Measurements from ENCODE around the gene KIAA1671. TPM values are rescaled to one million over a fixed set of nuclear protein-coding genes. Genes with fewer than 3 reads are reported as not detected.

KIAA1671 gene
- total RNA-seq, 1 donor from 2014 or later, result 17.6 TPM

DNA sequence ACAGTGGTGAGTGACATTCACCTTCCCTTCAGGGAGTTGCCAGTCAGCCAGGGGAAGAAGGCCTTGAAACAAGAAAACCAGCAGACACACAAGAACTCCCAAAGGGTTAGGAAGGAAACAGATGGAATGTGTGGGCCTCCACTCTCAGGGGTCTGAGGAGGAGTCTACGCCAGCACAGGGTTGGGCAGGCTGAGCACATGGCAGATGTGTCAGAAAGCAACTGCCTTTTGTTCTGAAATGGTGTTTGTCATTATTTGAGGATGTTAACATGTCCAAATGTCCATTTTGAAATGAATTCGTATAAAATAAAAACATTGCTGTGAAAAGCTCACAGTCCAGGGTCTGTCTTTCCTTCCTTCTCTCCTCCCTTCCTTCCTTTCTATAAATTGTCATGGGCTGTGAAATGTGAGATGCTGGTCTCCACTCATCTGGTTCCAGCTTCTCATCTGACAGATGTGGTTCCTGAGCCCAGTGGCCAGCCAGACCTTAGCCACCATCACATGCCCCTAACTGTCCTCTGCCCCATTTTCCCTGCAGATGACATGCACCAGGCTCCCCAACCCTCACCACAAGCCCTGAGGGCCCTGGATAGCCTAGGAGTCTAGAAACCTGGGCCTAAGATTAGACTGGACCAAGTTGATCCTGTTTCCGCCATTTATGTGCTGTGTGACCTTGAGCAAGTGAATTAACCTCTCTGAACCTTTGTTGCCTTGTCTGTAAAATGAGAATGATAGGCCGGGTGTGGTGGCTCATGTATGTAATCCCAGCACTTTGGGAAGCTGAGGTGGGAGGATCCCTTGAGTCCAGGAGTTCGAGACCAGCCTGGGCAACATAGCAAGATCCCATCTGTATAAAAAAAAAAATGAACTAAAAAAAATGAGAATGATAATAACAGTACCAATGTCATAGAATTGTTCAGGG, 190.9 kb downstream of the KIAA1671 start:
- no peak for DNase-seq (ENCODE audit: low spot score)
- no peaks in the 10 kb centered on the region for H3K9me3 Mint-ChIP-seq
- no peak overlapping the region for H3K4me3 Mint-ChIP-seq
- H3K36me3 Mint-ChIP-seq (ENCODE audit: low read depth), result peaks cover 3% of the 10 kb centered on the region
- H3K4me1 Mint-ChIP-seq (ENCODE audit: low read depth), result no peaks in the 10 kb centered on the region
- H3K27ac Mint-ChIP-seq, result no peak overlapping the region
- H3K27me3 Mint-ChIP-seq (ENCODE audit: insufficient read depth), result no peaks in the 10 kb centered on the region
- intact Hi-C loops (cut with micrococcal nuclease), result no loop called here

DNA sequence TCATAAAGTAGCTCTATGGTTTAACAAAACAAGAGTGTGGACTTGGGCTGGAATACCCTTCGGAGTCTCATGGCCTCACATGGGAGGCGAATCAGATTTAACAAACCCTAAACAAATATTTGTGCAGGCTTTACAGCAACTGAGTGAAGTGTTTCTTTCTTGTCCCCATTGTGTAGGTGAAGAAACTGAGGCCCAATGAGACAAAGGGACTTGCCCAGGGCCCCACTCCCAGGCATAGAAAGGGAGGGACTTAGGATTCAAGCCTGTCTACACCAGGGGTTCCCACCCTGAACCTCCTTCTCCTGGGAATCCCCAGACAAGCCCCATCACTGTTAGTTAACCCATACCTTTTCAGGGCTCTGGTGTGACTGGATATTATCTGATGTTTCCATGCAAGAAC, 192.0 kb downstream of the KIAA1671 start:
- H3K27ac Mint-ChIP-seq, result no peak overlapping the region
- H3K4me3 Mint-ChIP-seq, result no peak overlapping the region
- H3K4me1 Mint-ChIP-seq (ENCODE audit: low read depth), result no peaks in the 10 kb centered on the region
- H3K27me3 Mint-ChIP-seq (ENCODE audit: insufficient read depth), result no peaks in the 10 kb centered on the region
- no peaks in the 10 kb centered on the region for H3K9me3 Mint-ChIP-seq
- intact Hi-C loops (cut with micrococcal nuclease), result no loop called here
- H3K36me3 Mint-ChIP-seq (ENCODE audit: low read depth), result peaks cover 2% of the 10 kb centered on the region
- no peak for DNase-seq (ENCODE audit: low spot score)

DNA sequence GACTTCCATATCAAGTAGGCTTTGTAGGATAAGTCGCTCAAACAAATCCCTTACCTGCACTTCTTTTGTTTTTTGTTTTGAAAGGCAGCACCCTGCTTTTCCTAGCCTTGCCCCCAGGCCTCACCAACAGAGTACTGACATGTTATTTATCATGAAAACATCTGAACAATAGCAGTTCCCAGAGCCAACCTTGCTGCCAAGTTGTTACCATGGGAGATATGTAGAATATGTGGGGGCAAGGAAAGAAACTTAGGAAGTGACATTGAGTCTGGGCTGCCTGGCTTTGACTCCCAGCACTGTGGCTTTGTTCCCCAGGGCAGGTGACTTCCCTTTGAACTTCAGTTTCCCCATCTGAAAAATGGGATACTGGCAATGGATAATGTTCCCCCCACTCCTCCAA, 193.8 kb downstream of the KIAA1671 start:
- no peak for DNase-seq (ENCODE audit: low spot score)
- intact Hi-C loops (cut with micrococcal nuclease), result no loop called here
- H3K27me3 Mint-ChIP-seq (ENCODE audit: insufficient read depth), result no peaks in the 10 kb centered on the region
- H3K4me1 Mint-ChIP-seq (ENCODE audit: low read depth), result no peaks in the 10 kb centered on the region
- H3K9me3 Mint-ChIP-seq, result no peaks in the 10 kb centered on the region
- H3K36me3 Mint-ChIP-seq (ENCODE audit: low read depth), result peaks cover 2% of the 10 kb centered on the region
- no peak overlapping the region for H3K4me3 Mint-ChIP-seq
- no peak overlapping the region for H3K27ac Mint-ChIP-seq

DNA sequence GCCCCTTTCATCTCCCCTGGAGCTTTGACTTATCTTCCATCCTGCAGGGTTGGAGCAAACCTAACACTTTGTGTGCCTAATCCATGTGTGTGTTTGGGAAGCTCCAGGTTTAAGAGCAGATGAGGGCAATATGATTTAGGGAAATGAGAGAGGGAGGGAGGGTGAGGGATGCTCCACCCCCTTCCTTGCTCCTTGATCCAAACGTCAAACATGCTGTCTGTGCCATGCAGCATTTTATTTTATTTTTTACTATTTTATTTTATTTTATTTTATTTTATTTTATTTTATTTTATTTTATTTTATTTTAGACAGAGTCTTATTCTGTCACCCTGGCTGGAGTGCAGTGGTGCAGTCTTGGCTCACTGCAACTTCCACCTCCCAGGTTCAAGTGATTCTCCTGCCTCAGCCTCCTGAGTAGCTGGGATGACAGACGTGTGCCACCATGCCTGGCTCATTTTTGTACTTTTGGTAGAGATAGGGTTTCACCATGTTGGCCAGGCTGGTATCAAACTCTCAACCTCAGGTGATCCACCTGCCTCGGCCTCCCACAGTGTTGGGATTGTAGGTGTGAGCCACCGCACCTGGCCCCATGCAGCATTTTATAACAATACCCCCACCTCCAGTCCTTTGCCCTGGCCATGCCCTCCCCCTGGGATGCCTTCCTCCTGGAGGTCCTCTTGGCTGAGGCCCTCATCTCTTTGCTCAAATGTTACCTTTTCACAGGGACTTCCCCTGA, 194.6 kb downstream of the KIAA1671 start:
- Mint-ChIP-seq H3K9me3 (no peaks in the 10 kb centered on the region), H3K27ac (no peak overlapping the region), H3K4me3 (no peak overlapping the region), H3K4me1 (ENCODE audit: low read depth) (no peaks in the 10 kb centered on the region), H3K27me3 (ENCODE audit: insufficient read depth) (no peaks in the 10 kb centered on the region), H3K36me3 (ENCODE audit: low read depth) (peaks cover 2% of the 10 kb centered on the region)
- intact Hi-C loops (cut with micrococcal nuclease), result no loop called here
- DNase-seq (ENCODE audit: low spot score), result no peak

DNA sequence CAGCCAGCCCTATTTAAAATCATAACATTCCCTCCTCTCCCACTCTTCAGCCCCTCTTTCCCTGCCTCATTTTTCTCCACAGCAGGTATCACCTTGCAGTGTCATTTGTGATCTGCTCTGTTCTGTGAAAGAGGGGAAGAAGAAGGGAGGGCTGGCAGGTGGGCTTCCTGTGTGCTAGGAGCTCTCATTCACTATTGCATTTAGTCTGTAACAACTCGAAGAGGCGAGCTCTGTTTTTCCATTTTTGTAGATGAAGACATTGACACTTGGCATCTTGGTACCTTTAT, 195.1 kb downstream of the KIAA1671 start:
- intact Hi-C loops (cut with micrococcal nuclease), result no loop called here
- H3K9me3 Mint-ChIP-seq, result no peaks in the 10 kb centered on the region
- no peaks in the 10 kb centered on the region for H3K27me3 Mint-ChIP-seq (ENCODE audit: insufficient read depth)
- no peak overlapping the region for H3K4me3 Mint-ChIP-seq
- no peak for DNase-seq (ENCODE audit: low spot score)
- no peak overlapping the region for H3K27ac Mint-ChIP-seq
- H3K36me3 Mint-ChIP-seq (ENCODE audit: low read depth), result peaks cover 2% of the 10 kb centered on the region
- no peaks in the 10 kb centered on the region for H3K4me1 Mint-ChIP-seq (ENCODE audit: low read depth)

DNA sequence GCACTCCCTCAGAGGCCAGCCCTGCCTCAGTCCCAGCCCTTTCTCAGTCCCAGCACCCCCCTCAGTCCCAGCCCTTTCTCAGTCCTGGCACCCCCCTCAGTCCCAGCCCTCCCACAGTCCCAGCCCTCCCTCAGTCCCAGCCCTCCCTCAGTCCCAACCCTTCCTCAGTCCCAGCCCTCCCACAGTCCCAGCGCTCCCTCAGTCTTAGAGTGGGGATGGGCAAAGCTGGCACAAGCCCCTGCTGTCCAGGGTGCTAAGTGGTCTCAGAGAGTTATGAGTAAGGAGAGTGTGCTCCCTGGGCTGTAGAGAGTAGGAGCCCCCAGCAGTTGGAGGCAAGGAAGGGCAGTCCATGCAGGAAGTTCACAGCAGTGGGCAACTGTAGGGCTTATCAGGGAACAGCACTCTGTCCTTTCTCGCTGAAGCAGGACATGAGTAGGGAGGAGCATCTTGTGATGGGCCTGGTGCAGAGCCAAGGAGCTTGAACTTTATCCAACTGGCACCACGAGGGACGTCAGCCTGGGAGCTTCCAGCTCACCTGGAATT, 195.7 kb downstream of the KIAA1671 start:
- H3K27me3 Mint-ChIP-seq (ENCODE audit: insufficient read depth), result no peaks in the 10 kb centered on the region
- no peaks in the 10 kb centered on the region for H3K9me3 Mint-ChIP-seq
- intact Hi-C loops (cut with micrococcal nuclease), result no loop called here
- H3K4me1 Mint-ChIP-seq (ENCODE audit: low read depth), result no peaks in the 10 kb centered on the region
- H3K36me3 Mint-ChIP-seq (ENCODE audit: low read depth), result peaks cover 2% of the 10 kb centered on the region
- no peak overlapping the region for H3K27ac Mint-ChIP-seq
- H3K4me3 Mint-ChIP-seq, result no peak overlapping the region
- DNase-seq (ENCODE audit: low spot score), result no peak

DNA sequence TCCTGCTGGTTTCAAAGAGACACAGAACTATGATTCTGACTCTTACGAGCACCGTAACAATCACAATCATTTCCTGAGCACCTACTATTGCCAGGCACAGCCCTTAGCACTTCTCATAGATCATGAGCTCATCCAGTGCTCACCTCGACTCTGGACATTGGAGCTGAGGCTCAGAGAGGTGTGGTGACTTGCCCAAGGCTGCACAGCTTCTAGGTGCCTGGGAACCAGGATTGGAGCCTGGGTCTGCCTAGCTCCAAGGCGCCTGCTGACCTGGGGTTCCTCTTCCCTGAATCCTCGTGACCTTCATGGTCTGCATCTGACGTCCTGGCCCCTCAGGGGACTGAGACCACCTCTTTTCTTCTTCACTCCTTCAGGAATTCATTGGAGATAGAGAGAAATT, 196.5 kb downstream of the KIAA1671 start:
- no peak overlapping the region for H3K4me3 Mint-ChIP-seq
- no peaks in the 10 kb centered on the region for H3K27me3 Mint-ChIP-seq (ENCODE audit: insufficient read depth)
- no peaks in the 10 kb centered on the region for H3K4me1 Mint-ChIP-seq (ENCODE audit: low read depth)
- H3K36me3 Mint-ChIP-seq (ENCODE audit: low read depth), result no peaks in the 10 kb centered on the region
- intact Hi-C loops (cut with micrococcal nuclease), result no loop called here
- no peaks in the 10 kb centered on the region for H3K9me3 Mint-ChIP-seq
- no peak for DNase-seq (ENCODE audit: low spot score)
- H3K27ac Mint-ChIP-seq, result no peak overlapping the region

DNA sequence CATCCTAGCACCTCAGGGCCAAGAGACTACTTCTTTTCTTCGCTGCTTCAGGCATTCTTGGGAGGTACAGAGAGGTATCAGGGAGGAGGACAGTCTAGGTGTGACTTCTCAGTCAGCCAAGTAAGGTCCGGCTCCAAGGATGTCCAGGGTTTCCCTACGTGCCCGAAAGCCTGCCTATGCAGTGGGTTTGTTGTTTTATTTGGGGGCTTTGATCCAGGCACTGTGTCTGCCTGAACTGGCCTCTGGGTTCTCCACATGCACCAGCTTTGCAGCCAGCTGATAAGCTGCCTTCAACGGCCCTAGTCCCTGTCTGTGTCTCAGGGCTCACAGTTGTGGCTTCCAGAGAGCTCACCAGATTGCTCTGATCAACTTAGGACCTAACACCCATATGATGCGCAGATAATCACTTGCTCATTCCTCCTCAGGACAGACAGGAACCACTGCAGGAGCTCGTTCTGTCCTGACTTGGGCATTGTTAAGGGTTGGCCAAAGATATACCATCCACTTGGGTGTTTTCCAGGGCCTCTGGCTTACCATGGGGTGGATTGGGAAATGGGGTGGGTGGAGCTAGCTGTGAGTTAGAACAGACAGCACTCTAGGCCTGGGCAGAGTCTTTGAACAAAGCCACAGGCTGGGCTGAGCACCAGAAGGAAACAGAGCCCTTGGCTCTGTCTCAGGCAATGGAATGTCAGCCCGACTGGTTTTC, 201.6 kb downstream of the KIAA1671 start:
- Mint-ChIP-seq H3K4me3 (no peak overlapping the region), H3K36me3 (ENCODE audit: low read depth) (no peaks in the 10 kb centered on the region), H3K9me3 (no peaks in the 10 kb centered on the region), H3K27me3 (ENCODE audit: insufficient read depth) (no peaks in the 10 kb centered on the region), H3K4me1 (ENCODE audit: low read depth) (no peaks in the 10 kb centered on the region), H3K27ac (no peak overlapping the region)
- no peak for DNase-seq (ENCODE audit: low spot score)
- intact Hi-C loops (cut with micrococcal nuclease), result no loop called here

DNA sequence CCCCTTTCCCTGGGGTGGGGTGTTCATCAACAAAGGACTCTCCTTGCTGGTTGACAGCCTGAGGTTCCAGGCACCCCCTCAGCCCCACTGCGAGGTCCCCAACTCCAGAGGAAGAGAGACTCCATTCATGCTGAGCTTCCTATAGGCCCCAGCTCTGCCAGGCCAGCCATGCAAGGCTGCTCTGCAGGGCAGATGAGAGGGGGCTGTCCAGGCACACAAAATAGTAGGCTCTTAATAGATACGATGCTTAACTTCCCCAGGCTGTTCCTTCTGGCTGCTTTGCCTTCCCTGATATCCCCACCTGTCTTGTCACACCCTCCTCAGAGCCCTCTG, 202.1 kb downstream of the KIAA1671 start:
- H3K27me3 Mint-ChIP-seq (ENCODE audit: insufficient read depth), result no peaks in the 10 kb centered on the region
- H3K27ac Mint-ChIP-seq, result no peak overlapping the region
- no peaks in the 10 kb centered on the region for H3K9me3 Mint-ChIP-seq
- H3K4me1 Mint-ChIP-seq (ENCODE audit: low read depth), result no peaks in the 10 kb centered on the region
- no peak overlapping the region for H3K4me3 Mint-ChIP-seq
- intact Hi-C loops (cut with micrococcal nuclease), result no loop called here
- DNase-seq (ENCODE audit: low spot score), result no peak
- no peaks in the 10 kb centered on the region for H3K36me3 Mint-ChIP-seq (ENCODE audit: low read depth)

DNA sequence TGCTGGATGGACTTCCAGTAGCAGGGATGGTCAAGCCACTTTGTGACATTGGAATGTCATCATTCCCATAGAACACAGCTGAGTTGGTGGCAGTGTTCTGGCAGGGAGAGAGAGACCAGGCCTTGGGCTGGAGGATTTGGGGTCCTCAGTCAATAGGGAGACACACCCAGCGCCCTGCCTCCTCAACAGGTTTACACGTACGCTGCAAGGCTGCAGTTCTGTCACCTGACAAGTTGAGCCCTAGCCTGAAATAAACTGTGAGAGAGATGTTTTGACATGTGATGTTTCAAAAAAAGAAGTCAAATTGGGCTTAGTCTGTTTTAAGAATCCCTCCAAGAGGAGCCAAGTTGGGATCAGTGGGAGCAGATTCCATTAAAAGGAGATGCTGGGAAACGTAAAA, 204.2 kb downstream of the KIAA1671 start:
- no peak for DNase-seq (ENCODE audit: low spot score)
- Mint-ChIP-seq H3K4me3 (no peak overlapping the region), H3K36me3 (ENCODE audit: low read depth) (no peaks in the 10 kb centered on the region), H3K4me1 (ENCODE audit: low read depth) (no peaks in the 10 kb centered on the region), H3K27ac (no peak overlapping the region), H3K27me3 (ENCODE audit: insufficient read depth) (no peaks in the 10 kb centered on the region), H3K9me3 (no peaks in the 10 kb centered on the region)
- intact Hi-C loops (cut with micrococcal nuclease), result no loop called here

DNA sequence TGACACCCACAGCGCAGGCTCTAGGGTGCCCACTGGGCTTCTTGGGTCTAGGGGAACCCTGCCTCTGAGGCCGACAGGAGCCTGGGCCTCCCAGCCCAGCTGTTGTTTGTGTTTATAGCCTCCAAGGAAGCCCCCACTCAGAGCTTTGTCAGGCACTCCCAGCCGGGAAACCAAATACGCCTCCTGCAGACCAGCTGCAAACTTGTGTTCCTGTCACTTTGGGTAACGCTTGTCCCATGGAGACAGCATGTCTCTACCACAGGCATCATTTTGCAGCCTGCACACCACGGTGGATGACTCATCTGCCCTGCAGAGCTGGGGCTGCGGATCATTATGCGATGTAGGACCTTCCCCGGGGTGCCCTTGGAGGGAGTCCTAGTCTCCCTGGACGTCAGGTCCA, 206.5 kb downstream of the KIAA1671 start:
- no peaks in the 10 kb centered on the region for H3K27me3 Mint-ChIP-seq (ENCODE audit: insufficient read depth)
- intact Hi-C loops (cut with micrococcal nuclease), result no loop called here
- no peaks in the 10 kb centered on the region for H3K9me3 Mint-ChIP-seq
- no peak overlapping the region for H3K27ac Mint-ChIP-seq
- H3K4me1 Mint-ChIP-seq (ENCODE audit: low read depth), result no peaks in the 10 kb centered on the region
- no peak for DNase-seq (ENCODE audit: low spot score)
- no peak overlapping the region for H3K4me3 Mint-ChIP-seq
- no peaks in the 10 kb centered on the region for H3K36me3 Mint-ChIP-seq (ENCODE audit: low read depth)

DNA sequence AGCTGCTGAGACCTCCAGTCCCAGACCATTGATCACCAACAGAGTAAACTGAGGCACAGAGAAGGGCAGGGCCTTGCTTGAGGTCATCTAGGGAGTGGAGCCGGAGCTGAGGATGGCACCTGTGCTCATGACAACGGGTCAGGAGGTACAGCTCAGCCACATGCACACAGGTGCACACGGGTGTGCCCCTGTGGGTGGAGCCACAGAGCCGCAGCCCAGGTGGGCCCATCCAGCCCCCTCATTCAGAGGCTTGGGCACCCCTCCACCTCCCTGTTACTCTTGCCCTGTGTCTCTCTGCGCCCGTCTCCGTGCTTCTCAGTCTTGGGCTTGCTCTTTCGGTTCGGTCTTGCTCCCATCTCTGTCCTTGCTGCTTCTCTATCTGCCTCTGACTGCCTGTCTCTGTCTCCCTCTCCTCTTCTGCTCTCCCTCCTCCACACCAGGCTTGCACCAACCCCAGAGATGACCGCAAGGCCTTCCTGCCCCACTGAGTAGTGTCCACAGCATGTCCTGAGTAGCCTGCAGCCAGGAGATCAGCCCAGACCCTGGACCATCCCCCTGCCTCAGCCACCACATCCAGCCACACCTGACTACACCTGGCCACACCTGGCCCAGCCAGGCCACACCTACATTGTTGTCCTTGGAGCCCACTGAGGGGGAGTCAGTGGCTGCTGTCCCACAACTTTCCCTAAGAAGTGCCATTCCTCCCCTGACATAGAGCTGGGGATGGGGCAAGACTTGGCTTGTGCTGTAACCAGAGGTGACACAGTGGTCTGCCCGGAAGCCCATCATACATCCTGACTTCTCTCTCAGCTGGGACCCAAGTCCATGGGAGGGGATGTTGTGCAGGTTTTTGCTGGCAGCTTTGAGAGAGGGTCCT, 207.8 kb downstream of the KIAA1671 start:
- Mint-ChIP-seq H3K27me3 (ENCODE audit: insufficient read depth) (no peaks in the 10 kb centered on the region), H3K4me3 (no peak overlapping the region), H3K27ac (no peak overlapping the region), H3K9me3 (no peaks in the 10 kb centered on the region), H3K36me3 (ENCODE audit: low read depth) (no peaks in the 10 kb centered on the region), H3K4me1 (ENCODE audit: low read depth) (no peaks in the 10 kb centered on the region)
- no peak for DNase-seq (ENCODE audit: low spot score)
- intact Hi-C loops (cut with micrococcal nuclease), result no loop called here

All from activated T-helper 1 cell treated with anti-CD3 and anti-CD28 coated beads, Interleukin-12 subunit alpha, Interleukin-12 subunit beta, Interleukin-2, Interleukin-4 antibody, amounts not matched to agents 30 ng/mL and 10 ng/mL and 1 ng/mL, durations not matched to agents 14 hours and 24 hours and 36 hours (primary cell).